HG03139 (cell line): Measurements from ENCODE around the gene URB2.

ENCODE experiments used
- ATAC-seq: cut with Tn5 transposase; IDR thresholded peaks from one replicate; pipeline ENCODE4 v1.9.1; 2021; ENCODE audit not compliant: unreplicated experiment

Gene URB2

GRCh38 chr1:229643996-229644745 is 18.1 kb downstream of the URB2 start:
- no peak for ATAC-seq

DNA sequence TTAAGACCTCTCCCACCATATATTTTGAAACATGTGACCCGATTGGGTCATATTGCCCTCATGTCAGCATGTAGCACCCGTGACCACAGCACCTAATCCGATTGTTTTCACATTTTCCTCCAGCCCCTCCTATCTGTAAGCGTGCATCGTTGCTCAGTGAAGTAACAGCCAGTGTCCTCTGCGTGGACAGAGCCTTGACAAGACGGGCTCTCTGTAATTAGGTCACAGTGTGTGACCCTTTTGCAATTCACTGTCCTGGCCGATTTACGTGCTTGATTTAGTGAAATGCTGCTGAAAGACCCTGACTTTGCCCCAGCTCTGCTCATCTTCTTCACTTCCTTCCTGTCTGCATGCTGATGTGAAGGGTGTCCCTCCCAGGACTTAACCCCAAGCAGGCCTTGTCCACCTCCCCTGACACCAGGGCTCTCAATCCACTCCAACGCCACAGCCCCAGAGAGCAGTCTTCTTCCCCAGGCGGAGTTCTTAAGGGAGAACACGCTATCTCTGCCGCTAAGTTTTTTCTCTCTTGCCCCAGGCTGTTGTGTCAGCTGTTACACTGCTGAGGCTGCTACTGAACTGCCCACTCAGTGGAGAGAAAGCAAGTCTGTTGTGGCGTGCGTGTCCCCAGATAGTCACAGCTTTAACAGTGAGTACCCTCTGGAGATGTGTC is 19.4 kb downstream of the URB2 start:
- ATAC-seq = no peak

- no peak for ATAC-seq
Measured at GRCh38 chr1:229648406-229648805, 22.4 kb downstream of the URB2 start.

DNA sequence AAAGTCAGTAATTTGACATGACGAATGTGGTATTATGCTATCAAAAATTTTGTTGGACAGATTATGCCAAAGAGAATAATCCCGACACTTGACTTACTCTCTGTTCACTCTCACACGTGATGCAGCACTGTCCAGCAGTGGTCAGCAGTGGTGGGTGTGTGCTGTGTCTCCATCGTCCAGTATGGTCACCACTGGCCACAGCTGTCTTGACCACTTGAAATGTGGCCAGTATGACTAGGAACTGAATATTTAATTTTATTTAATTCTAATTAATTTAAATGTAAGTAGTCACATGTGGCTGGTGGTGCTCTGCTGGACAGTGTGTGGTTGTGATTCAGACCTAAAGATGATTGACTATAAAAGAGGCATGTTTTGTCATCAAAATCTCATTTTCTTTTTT is 24.0 kb downstream of the URB2 start:
- no peak for ATAC-seq

- ATAC-seq = no peak
Measured at GRCh38 chr1:229651546-229651945, 25.5 kb downstream of the URB2 start.

DNA sequence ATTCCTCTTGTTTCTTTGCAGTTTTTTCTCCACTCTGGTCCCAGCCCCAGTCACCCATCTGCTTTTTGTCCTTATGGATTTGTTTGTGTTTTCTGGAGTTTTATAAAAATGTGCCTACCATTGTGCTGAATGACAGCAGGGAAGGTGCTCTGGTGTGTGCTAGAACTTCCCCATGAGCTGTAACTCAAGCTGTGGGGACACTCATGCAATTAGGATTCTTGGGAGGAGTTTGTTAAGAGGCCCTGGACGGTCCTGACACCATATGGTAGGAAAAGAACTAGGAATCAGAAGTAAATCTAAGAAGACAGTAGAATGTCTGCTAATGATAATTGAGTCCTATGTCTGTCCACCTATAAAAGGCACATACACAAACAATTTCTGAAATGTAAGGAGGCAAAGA is 27.4 kb downstream of the URB2 start:
- no peak for ATAC-seq

- ATAC-seq = no peak
Measured at GRCh38 chr1:229655781-229656180, 29.7 kb downstream of the URB2 start.

- no peak for ATAC-seq
Measured at GRCh38 chr1:229657993-229658755, 32.1 kb downstream of the URB2 start.

DNA sequence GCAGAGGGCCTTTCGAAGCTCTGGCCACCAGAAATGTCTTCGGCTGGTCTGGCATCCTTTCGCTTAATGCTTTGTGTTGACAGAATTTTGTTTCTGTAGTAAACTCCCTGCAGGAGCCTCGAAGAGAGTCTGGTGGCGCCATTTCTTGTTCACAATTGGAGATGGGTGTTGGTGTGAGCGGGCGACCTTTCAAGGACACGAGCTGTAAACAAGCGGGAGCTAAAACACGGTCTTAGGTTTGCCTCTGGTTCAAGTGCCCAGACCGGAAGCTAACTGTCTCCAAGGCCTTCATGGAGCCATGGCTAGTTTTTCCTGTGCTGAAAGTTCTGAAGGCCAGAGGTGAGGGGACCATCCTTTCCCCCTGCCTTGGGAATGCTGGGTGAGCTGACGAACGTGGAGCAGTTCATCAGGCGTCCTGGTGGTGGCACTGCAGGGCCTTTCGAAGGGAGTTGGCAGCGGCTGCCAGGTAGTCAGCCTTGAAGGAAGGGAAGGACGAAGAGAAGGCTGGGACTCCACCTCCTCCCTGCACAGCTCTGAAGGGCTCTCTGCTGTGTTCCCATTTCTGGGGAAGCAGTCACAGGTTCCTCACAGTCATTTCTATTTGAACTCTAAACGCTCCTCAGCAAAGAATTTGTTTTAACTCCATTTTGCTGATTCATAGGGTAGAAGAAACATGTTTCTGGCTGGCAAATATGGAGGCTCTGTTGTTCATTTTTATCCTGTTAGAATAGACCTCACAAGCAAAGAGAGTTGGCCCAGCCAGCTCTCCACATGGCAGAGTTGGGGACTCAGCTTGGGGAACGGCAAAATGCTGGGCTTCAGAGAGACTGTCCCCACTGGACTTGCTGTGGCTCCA is 35.2 kb downstream of the URB2 start:
- ATAC-seq = peak; percentile 77

- ATAC-seq = no peak
Measured at GRCh38 chr1:229661897-229662296, 35.9 kb downstream of the URB2 start.

DNA sequence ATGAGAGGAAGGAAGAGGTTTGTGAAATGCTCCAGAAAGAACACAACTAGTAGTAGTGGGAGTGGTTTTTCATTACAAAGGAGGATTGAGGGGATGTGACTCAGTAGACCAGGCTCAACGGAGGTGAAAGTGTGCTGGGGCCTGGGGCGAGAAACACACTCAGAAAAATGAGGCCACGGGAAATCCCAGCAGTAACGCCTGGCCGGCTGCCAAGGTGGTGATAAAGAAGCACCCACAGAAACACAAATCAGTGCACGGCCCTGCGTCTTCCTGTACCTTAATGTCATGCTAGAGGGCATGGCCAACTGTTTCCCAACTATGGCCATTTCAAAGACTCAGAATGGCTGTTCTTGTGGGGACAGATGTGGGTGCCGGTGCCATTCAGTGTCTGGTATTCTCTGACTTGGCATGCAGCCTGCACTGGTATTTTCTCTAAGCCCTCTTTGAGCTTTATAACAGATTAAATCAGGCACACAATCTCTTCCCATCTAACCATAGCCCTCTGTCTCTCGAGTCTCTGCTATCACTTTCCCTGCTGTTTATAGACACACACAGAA is 38.2 kb downstream of the URB2 start:
- no peak for ATAC-seq

GRCh38 chr1:229665912-229666558 is 40.0 kb downstream of the URB2 start:
- no peak for ATAC-seq

- ATAC-seq = no peak
Measured at GRCh38 chr1:229666585-229666984, 40.5 kb downstream of the URB2 start.

- ATAC-seq = no peak
Measured at GRCh38 chr1:229669333-229669732, 43.3 kb downstream of the URB2 start.

DNA sequence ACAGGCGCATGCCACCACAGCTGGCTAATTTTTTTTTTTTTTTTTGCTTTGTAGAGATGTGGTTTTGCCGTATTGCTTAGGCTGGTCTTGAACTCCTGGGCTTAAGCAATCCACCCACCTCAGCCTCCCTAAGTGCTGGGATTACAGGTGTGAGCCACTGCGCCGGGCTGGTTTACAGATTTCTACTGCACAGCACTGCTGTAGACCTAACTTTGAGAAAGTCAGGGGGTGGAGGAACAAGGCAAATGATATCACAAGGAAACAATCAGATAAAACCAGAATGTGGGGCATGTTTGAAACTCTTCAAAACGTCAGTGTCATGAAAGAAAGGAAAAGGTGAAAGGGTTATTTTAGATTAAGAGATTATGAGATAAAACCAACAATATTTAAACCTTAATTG is 45.3 kb downstream of the URB2 start:
- no peak for ATAC-seq

- ATAC-seq = no peak
Measured at GRCh38 chr1:229672246-229672645, 46.2 kb downstream of the URB2 start.

- ATAC-seq = no peak
Measured at GRCh38 chr1:229674042-229674441, 48.0 kb downstream of the URB2 start.

GRCh38 chr1:229675396-229675795 is 49.3 kb downstream of the URB2 start:
- no peak for ATAC-seq

- ATAC-seq = no peak
Measured at GRCh38 chr1:229685149-229685548, 59.1 kb downstream of the URB2 start.

- no peak for ATAC-seq
Measured at GRCh38 chr1:229689273-229689672, 63.2 kb downstream of the URB2 start.
